Fibroblast of pulmonary artery (primary cell): Measurements from ENCODE around the gene ACY1.

Experiments used
- DNase-seq: peaks from one replicate; pipeline ENCODE4 v3.0.0-alpha.2; 2010; ENCODE audit warnings: low read depth
- H3K4me3 ChIP-seq: replicated peaks from 2 replicates; pipeline ENCODE4 v1.5.1; 2011; ENCODE audit warnings: low read depth, mild to moderate bottlenecking, control low read depth, low read length, moderate library complexity
- CTCF ChIP-seq: IDR thresholded peaks from 2 replicates; pipeline ENCODE4 v1.5.1; 2011; ENCODE audit warnings: mild to moderate bottlenecking, control low read depth, low read length, inconsistent platforms; ENCODE audit errors: missing control alignments

The ACY1 gene

GRCh38 chr3:51966922-51967383 lies 16.4 kb upstream of the ACY1 start:
- H3K4me3 ChIP-seq, result peak overlapping the region; percentile 67
- no peak for DNase-seq
- TF ChIP-seq CTCF, result no peak

- DNase-seq, result peak; percentile 31
- peak within 1 kb of the TSS; percentile 67 for H3K4me3 ChIP-seq
- no peak for TF ChIP-seq CTCF
These were observed 15.8 kb upstream of the ACY1 start, which contains the start of gene PCBP4 for GRCh38 chr3:51967384-51968169. TSS of gene PCBP4 (minus strand) at chr3:51967454. CDS start at chr3:51961240, 6,214 bp downstream.

DNA sequence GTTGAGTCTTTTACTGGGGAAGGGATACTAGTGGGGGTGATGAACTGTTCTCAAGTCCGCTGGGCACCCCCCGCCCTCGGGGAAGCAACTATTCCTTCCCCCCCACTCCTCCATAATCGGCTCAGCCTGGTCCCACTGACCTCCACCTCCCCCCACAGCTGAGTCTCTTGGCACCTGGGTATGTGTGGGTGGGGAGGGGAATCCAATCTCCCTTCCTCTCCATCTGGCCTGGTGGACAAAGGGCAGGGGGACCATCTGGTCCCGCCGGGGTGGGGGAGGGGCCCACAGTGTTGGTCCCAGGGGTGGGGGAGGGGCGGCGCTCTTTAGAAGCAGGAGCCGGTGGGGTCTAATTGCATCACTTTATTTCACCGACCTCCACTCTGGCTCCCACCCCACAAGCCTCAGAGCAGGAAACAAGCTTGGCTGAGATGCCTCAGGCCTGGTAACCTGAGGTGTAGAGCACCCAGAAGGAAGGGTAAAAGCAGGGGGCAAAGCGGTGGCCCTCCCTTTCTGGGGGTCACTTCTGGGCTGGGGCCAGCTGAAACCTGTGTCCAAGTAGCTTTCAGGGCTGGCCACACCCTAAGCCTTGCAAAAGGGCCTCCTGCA lies 15.1 kb upstream of the ACY1 start:
- no peak for TF ChIP-seq CTCF
- peak overlapping the region; percentile 67 for H3K4me3 ChIP-seq
- DNase-seq, result peak; percentile 16

GRCh38 chr3:51968883-51969678 lies 14.3 kb upstream of the ACY1 start:
- no peak for DNase-seq
- TF ChIP-seq CTCF, result no peak
- H3K4me3 ChIP-seq, result no peak overlapping the region

DNA sequence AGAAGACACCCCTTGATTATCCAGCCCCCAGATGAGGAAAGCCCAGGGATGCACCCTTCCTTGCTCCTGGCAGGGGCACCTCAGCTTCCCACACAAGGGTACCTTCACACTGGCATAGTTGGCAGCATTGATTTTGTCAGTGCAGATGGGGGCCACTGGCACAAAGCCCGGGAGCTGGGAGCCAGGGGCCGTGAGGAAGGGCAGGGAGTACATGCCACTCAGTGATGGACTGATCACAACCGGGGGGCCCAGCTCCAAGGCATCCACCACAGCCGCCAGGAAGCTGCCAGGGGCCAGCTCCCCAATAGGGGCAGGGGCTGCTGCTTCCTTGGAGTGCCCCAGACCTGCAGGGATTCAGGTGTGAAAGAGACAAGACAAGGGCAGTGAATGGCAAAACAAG lies 13.5 kb upstream of the ACY1 start:
- no peak for TF ChIP-seq CTCF
- no peak for DNase-seq

DNA sequence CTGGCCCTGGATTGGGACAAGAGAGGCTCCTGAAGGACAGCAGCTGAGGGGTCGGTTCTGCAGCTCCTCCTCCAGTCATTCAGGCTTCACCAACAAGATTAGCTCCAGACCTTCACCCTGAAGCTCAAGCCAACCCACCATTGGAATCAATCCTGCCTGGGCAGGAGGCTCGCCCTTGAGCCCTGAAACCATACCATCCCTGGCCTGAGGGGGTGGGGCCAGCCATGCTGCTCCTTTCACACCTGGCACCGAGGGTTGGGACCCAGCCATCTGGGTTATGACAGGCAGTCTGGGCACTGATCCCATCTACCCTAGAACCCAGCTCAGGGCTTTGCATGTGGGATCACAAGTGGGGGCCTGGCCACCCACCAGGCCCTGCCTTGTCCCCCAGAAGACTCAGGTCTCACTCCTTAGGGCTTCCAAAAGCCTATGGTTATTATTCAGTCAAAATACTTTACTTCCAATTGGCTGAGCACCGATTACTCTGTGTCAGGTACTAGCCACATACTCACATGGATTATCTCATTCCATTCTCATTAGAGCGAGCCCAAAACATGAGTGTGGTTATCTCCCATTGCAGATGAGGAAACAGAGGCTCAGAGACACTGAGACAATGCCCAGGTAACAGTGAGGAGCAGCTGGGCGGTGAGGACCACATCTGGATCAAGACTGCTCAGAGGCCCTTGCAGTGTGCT lies 12.6 kb upstream of the ACY1 start:
- TF ChIP-seq CTCF, result no peak
- no peak overlapping the region for H3K4me3 ChIP-seq
- no peak for DNase-seq

More for the DNA sequence above, 13.5 kb upstream of the ACY1 start:
- no peak overlapping the region for H3K4me3 ChIP-seq
